HL-60 (cell line): ENCODE data around the gene EPB41.
A peak's percentile ranks its signal among the peaks of the same experiment; 100 is the strongest.

Source experiments
- DNase-seq, 2 experiments: peaks; one replicate each; pipeline ENCODE4 v3.0.0-alpha.2; 2010 to 2020; ENCODE audit warnings: low read depth in 1 of 2, low spot score in 1 of 2
- H3K27ac ChIP-seq: fragments of 250-450 bp; sonication (Bioruptor Pico); replicated peaks from 2 replicates; pipeline ENCODE4 v1.5.1; 2020; ENCODE audit warnings: mild to moderate bottlenecking, moderate library complexity
- H3K27me3 ChIP-seq: fragments of 250-450 bp; sonication (Bioruptor Pico); 2 replicates; pipeline ENCODE4 v1.5.1; 2021; ENCODE audit warnings: mild to moderate bottlenecking, moderate library complexity; ENCODE audit not compliant: insufficient read depth, poor library complexity, severe bottlenecking
- H3K4me3 ChIP-seq: replicated peaks from 2 replicates; pipeline ENCODE4 v1.5.1; 2011; ENCODE audit warnings: mild to moderate bottlenecking, control low read depth, low read length; ENCODE audit not compliant: insufficient read depth
- GABPA ChIP-seq: IDR thresholded peaks from 2 replicates; pipeline ENCODE4 v1.6.1; 2012; ENCODE audit warnings: low read depth
- POLR2AphosphoS5 ChIP-seq: IDR thresholded peaks from 2 replicates; pipeline ENCODE4 v1.6.1; 2012; ENCODE audit warnings: low read depth
- REST ChIP-seq: IDR thresholded peaks from 2 replicates; pipeline ENCODE4 v1.6.1; 2012; ENCODE audit warnings: low read depth; ENCODE audit not compliant: insufficient replicate concordance
- SPI1 ChIP-seq: IDR thresholded peaks from 2 replicates; pipeline ENCODE4 v1.6.1; 2012; ENCODE audit warnings: low read depth, mild to moderate bottlenecking, borderline replicate concordance
- TF ChIP-seq, protein P1 (sequence below): IDR thresholded peaks from one replicate; pipeline ENCODE4 v1.5.1; 2011; ENCODE audit warnings: low read length, control low read depth, inconsistent platforms; ENCODE audit not compliant: insufficient read depth

EPB41 gene

DNA sequence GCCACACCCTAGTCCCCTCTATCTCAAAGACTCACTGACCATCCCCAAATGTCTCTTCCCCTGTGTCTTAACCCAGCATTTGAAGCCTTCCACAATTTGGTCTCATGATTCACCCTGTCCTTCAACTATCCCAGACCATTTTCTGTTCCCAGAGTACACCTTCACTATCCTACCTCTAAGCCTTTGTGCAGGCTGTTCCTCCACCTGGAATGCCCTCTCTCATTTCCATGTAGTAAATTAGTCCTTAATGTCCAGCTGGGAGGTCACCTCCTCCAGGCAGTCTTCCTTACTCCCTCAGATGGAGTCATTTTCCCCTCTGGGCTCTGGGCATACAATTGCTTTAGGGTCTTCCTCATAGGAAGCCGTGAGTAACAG is 31.1 kb upstream of the EPB41 start:
- no peak for TF ChIP-seq GABPA
- TF ChIP-seq, protein P1, sequence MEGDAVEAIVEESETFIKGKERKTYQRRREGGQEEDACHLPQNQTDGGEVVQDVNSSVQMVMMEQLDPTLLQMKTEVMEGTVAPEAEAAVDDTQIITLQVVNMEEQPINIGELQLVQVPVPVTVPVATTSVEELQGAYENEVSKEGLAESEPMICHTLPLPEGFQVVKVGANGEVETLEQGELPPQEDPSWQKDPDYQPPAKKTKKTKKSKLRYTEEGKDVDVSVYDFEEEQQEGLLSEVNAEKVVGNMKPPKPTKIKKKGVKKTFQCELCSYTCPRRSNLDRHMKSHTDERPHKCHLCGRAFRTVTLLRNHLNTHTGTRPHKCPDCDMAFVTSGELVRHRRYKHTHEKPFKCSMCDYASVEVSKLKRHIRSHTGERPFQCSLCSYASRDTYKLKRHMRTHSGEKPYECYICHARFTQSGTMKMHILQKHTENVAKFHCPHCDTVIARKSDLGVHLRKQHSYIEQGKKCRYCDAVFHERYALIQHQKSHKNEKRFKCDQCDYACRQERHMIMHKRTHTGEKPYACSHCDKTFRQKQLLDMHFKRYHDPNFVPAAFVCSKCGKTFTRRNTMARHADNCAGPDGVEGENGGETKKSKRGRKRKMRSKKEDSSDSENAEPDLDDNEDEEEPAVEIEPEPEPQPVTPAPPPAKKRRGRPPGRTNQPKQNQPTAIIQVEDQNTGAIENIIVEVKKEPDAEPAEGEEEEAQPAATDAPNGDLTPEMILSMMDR, result no peak
- TF ChIP-seq POLR2AphosphoS5, result no peak
- TF ChIP-seq REST, result no peak
- no peak for TF ChIP-seq SPI1
- H3K4me3 ChIP-seq, result no peak overlapping the region
- H3K27me3 ChIP-seq, result no peaks in the 10 kb centered on the region
- no peak for DNase-seq
- no peak overlapping the region for H3K27ac ChIP-seq

DNA sequence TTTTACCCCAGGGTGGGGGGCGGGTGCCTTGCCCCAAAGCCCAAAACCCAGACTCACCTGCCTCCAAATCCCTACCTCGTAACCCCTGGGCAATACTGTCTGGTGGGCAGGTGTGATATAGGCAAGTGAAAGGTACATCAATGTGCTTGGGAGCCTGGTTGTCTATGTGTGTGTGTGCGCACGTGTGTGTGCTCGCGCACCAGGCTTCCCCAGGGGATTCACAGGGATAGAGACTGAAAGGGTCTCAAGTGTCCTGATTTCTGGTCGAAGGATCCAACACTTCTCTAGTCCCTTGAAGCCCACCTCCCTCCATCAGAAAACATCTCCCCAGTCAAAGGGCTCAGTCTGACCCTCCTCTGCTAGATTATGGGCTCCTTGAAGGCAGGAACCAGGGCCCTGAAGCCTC is 28.9 kb upstream of the EPB41 start:
- TF ChIP-seq GABPA, result no peak
- peak in 1 of 2 experiments; percentile 7 for DNase-seq
- Histone ChIP-seq H3K27me3 (no peaks in the 10 kb centered on the region), H3K27ac (peak overlapping the region; percentile 83), H3K4me3 (no peak overlapping the region)

DNA sequence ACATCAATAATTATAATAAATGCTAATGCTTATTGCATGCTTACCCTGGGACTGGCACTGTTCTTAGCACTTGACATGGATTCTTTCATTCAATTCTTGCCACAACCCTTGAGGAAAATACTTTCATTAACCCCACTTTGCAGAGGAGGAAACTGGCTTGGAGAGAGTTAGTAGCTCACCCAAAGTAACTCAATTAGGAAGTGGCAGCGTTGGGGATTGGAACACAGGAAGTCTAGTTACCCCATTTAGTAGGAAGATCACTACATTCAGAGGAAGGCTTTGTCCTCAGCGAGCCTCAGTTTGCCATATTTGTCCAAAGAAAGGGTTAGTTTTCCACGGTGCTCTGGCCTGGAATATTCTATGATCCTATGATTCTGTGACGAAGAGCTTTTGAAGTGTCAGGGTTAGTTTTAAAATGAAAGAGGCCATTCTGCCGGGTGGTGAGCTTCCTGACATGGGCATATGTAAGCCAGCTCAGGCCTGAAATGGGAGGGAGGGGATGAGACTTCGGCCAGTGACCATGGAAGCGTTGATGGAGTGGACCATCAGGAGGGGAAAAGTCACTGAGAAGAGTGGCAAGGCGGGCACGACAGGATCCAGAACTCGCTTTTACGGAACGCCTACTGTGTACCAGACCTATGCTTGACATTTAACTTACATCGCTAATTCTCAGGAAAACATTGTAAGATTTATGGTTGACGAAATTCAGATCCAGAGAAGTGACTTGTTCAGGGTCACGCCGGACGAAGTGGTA is 28.2 kb upstream of the EPB41 start:
- Histone ChIP-seq H3K27ac (peak overlapping the region; percentile 83), H3K27me3 (no peaks in the 10 kb centered on the region), H3K4me3 (peak overlapping the region; percentile 97)
- DNase-seq, result peak; percentile 49 to 66
- TF ChIP-seq SPI1 (peak; percentile 53; the same call in 1 of the 2 replicates), GABPA (no peak)

- Histone ChIP-seq H3K27me3 (no peaks in the 10 kb centered on the region), H3K27ac (peak overlapping the region; percentile 83), H3K4me3 (peak overlapping the region; percentile 97)
- peak; percentile 84 to 90 for DNase-seq
- TF ChIP-seq POLR2AphosphoS5 (peak; percentile 57), GABPA (no peak), REST (no peak)
- TF ChIP-seq, protein P1, result no peak
These were observed 27.5 kb upstream of the EPB41 start for GRCh38 chr1:28886731-28887418.
